T-cell (primary cell): ENCODE data around the gene PRDM16. TPM values are rescaled to one million over a fixed set of nuclear protein-coding genes. Genes with fewer than 3 reads are reported as not detected.
A peak's percentile ranks its signal among the peaks of the same experiment; 100 is the strongest.

ENCODE experiments used
- ATAC-seq, 4 experiments: fragments of 200-7000 bp in 3 of 4; fragments of 150-1000 bp in 1 of 4; cut with Tn5 transposase; replicated peaks in 1 of 4; 1 replicate in 3 of 4; 2 replicates in 1 of 4; pipeline ENCODE4 v1.10.0; 2021; ENCODE audit warnings: moderate library complexity in 3 of 4, mild to moderate bottlenecking in 2 of 4, moderate number of reproducible peaks in 1 of 4
- CTCF ChIA-PET, 2 donors: fragments of 300-600 bp; sonication (Branson Sonifier 250); formaldehyde crosslinking; loops; one replicate each; lab custom pipeline; 2022; ENCODE audit warnings: antibody characterized with exemption in 2 of 2; lab: Charles Lee
- POLR2A ChIA-PET, 2 donors: fragments of 300-600 bp; sonication (Branson Sonifier 250); formaldehyde crosslinking; loops; one replicate each; lab custom pipeline; 2022; ENCODE audit warnings: antibody characterized with exemption in 2 of 2; lab: Charles Lee
- DNase-seq, 35 experiments: peaks; one replicate each; pipeline versions ENCODE4 v3.0.0 to v3.0.0-alpha.2; 2013 to 2023
- H3K27ac ChIP-seq: one replicate; pipeline ENCODE4 v1.5.1; 2013; ENCODE audit warnings: low read length
- H3K27me3 ChIP-seq, 2 experiments: replicated peaks in 1 of 2; 1 replicate in 1 of 2; 2 replicates in 1 of 2; pipeline versions ENCODE4 v1.6.1 to v1.7.0; 2013; ENCODE audit warnings: low read length in 1 of 2, mixed read lengths in 1 of 2; ENCODE audit not compliant: control insufficient read depth in 2 of 2, insufficient read depth in 2 of 2; ENCODE audit errors: extremely low read depth in 1 of 2
- H3K36me3 ChIP-seq, 2 donors: 1 replicate in 1 of 2; 2 replicates in 1 of 2; pipeline versions ENCODE4 v1.6.1 to v1.7.0; 2013; ENCODE audit warnings: low read length in 1 of 2; ENCODE audit not compliant: control insufficient read depth in 2 of 2, insufficient read depth in 1 of 2; ENCODE audit errors: extremely low read depth in 1 of 2
- H3K4me1 ChIP-seq, 2 experiments: 1 replicate in 1 of 2; 2 replicates in 1 of 2; pipeline versions ENCODE4 v1.6.1 to v1.7.0; 2013; ENCODE audit warnings: low read length in 2 of 2, mixed read lengths in 1 of 2; ENCODE audit not compliant: insufficient read depth in 2 of 2, control insufficient read depth in 1 of 2; ENCODE audit errors: extremely low read depth in 1 of 2
- H3K4me3 ChIP-seq, 2 donors: 1 replicate in 1 of 2; 2 replicates in 1 of 2; pipeline versions ENCODE4 v1.5.1 to v1.7.0; 2013; ENCODE audit warnings: mild to moderate bottlenecking in 2 of 2, low read length in 1 of 2, moderate library complexity in 1 of 2; ENCODE audit not compliant: control insufficient read depth in 1 of 2; ENCODE audit errors: extremely low read depth in 1 of 2
- H3K9me3 ChIP-seq: 2 replicates; pipeline ENCODE4 v1.7.0; 2013
- H3K27ac Mint-ChIP-seq, 2 donors: one replicate each; pipeline ENCODE4 v1.8.0; 2020 to 2021; ENCODE audit warnings: mild to moderate bottlenecking in 2 of 2, mixed read lengths in 2 of 2
- H3K27me3 Mint-ChIP-seq, 2 donors: one replicate each; pipeline ENCODE4 v1.8.0; 2021 to 2022; ENCODE audit warnings: mixed read lengths in 2 of 2
- H3K36me3 Mint-ChIP-seq: one replicate; pipeline ENCODE4 v1.8.0; 2021; ENCODE audit warnings: mixed read lengths
- H3K4me1 Mint-ChIP-seq, 3 donors: one replicate each; pipeline ENCODE4 v1.8.0; 2020 to 2022; ENCODE audit warnings: mixed read lengths in 3 of 3, mild to moderate bottlenecking in 1 of 3
- H3K4me3 Mint-ChIP-seq, 3 donors: one replicate each; pipeline ENCODE4 v1.8.0; 2020 to 2022; ENCODE audit warnings: mild to moderate bottlenecking in 3 of 3, mixed read lengths in 3 of 3, moderate library complexity in 3 of 3
- H3K9me3 Mint-ChIP-seq, 3 donors: one replicate each; pipeline ENCODE4 v1.8.0; 2020 to 2022; ENCODE audit warnings: mixed read lengths in 3 of 3
- WGBS: methylation state at CpG from one replicate; pipeline ENCODE4 v1.1.5; 2013; ENCODE audit warnings: missing lambda C conversion rate; ENCODE audit not compliant: insufficient coverage; 5-methylcytosine and 5-hydroxymethylcytosine counted together
- total RNA-seq, 35 experiments: library from RNA in 6 of 35; stranded (reverse) in 6 of 35; fragments of 120-200 nt in 1 of 35; gene quantifications; one replicate each; pipeline versions ENCODE4 v1.2.1 to v1.2.4 and lab custom pipeline; 2013 to 2026

PRDM16 gene
- total RNA-seq (under 1 TPM in 4 of 5 donors, not detected in 1; 0.15 to 0.70 (median 0.24) TPM), total RNA-seq (lab: John Stamatoyannopoulos, UW) (0 to 0.61 (median 0.17) reads per million in 29 experiments)
- 0.09 TPM for total RNA-seq (2013)

GRCh38 chr1:3068564-3069431 lies at the start of gene PRDM16:
Gene PRDM16 (plus strand): TSS chr1:3069203. CDS start chr1:3069260, 57 bp downstream.
- peak in 1 of 35 experiments; percentile 30 for DNase-seq
- Histone ChIP-seq H3K9me3 (no peaks in the 10 kb centered on the region), H3K4me1 (peaks cover 4 to 10% of the 10 kb centered on the region in 2 experiments), H3K27ac (no peak within 1 kb of the TSS), H3K27me3 (peaks cover 0 to 75% of the 10 kb centered on the region in 2 experiments), H3K4me3 (peak within 1 kb of the TSS in 1 of 2 donors; percentile 53), H3K36me3 (no peaks in the 10 kb centered on the region)
- WGBS, result 3% methylated on average over 98 of the region's 106 CpGs
- Mint-ChIP-seq H3K27ac (no peak within 1 kb of the TSS), H3K9me3 (no peaks in the 10 kb centered on the region), H3K36me3 (no peaks in the 10 kb centered on the region), H3K27me3 (peaks cover 3 to 38% of the 10 kb centered on the region in 2 donors), H3K4me1 (peaks cover 0 to 5% (median 4%) of the 10 kb centered on the region in 3 donors), H3K4me3 (peak within 1 kb of the TSS; percentile 75 to 87 (median 77))
- ChIA-PET CTCF (no interaction called here), POLR2A (no interaction called here)
- peak in 1 of 4 experiments; percentile 32 for ATAC-seq

- Mint-ChIP-seq H3K36me3 (no peaks in the 10 kb centered on the region), H3K4me3 (no peak overlapping the region), H3K4me1 (no peaks in the 10 kb centered on the region), H3K27ac (no peak overlapping the region), H3K27me3 (peaks cover 0 to 7% of the 10 kb centered on the region in 2 donors), H3K9me3 (no peaks in the 10 kb centered on the region)
- ATAC-seq, result no peak
- H3K27ac ChIP-seq, result no peak overlapping the region
- WGBS, result 91% methylated on average over 22 of the region's 24 CpGs
- no peaks in the 10 kb centered on the region for H3K4me1 ChIP-seq
- ChIA-PET POLR2A (no interaction called here), CTCF (no interaction called here)
- H3K4me3 ChIP-seq, result no peak overlapping the region
- peaks cover 0 to 24% of the 10 kb centered on the region in 2 experiments for H3K27me3 ChIP-seq
- no peaks in the 10 kb centered on the region for H3K36me3 ChIP-seq
- H3K9me3 ChIP-seq, result no peaks in the 10 kb centered on the region
- peak in 1 of 35 experiments; percentile 3 for DNase-seq
These were observed 49.4 kb upstream of the PRDM16 start for GRCh38 chr1:3019516-3020051.

- DNase-seq, result no peak
- H3K9me3 Mint-ChIP-seq, result no peaks in the 10 kb centered on the region
- Histone ChIP-seq H3K4me1 (no peaks in the 10 kb centered on the region), H3K9me3 (no peaks in the 10 kb centered on the region), H3K4me3 (no peak overlapping the region), H3K27ac (no peak overlapping the region), H3K36me3 (no peaks in the 10 kb centered on the region), H3K27me3 (peaks cover 0 to 18% of the 10 kb centered on the region in 2 experiments)
- H3K4me3 Mint-ChIP-seq, result no peak overlapping the region
- peaks cover 0 to 4% of the 10 kb centered on the region in 2 donors for H3K27me3 Mint-ChIP-seq
- H3K4me1 Mint-ChIP-seq, result no peaks in the 10 kb centered on the region
- WGBS, result 96% methylated on average over 5 of the region's 12 CpGs
- ATAC-seq, result no peak
- ChIA-PET CTCF (no interaction called here), POLR2A (interaction anchor here in 1 of 2 donors (0.7 kb wide), 1 partner anchor 9 kb away, joined by 4 read pairs; no protein-coding TSS in a partner anchor)
- no peak overlapping the region for H3K27ac Mint-ChIP-seq
- no peaks in the 10 kb centered on the region for H3K36me3 Mint-ChIP-seq
These were observed 48.6 kb upstream of the PRDM16 start for GRCh38 chr1:3020263-3020909.

- no peak within 1 kb of the TSS for H3K27ac Mint-ChIP-seq
- no peak for DNase-seq
- peaks cover 0 to 3% of the 10 kb centered on the region in 2 donors for H3K27me3 Mint-ChIP-seq
- no peaks in the 10 kb centered on the region for H3K9me3 Mint-ChIP-seq
- H3K4me1 Mint-ChIP-seq, result no peaks in the 10 kb centered on the region
- ATAC-seq, result no peak
- H3K36me3 Mint-ChIP-seq, result no peaks in the 10 kb centered on the region
- 40% methylated on average over 2 of the region's 8 CpGs for WGBS
- no peak within 1 kb of the TSS for H3K4me3 Mint-ChIP-seq
- Histone ChIP-seq H3K27me3 (peaks cover 0 to 10% of the 10 kb centered on the region in 2 experiments), H3K9me3 (no peaks in the 10 kb centered on the region), H3K27ac (no peak within 1 kb of the TSS), H3K36me3 (no peaks in the 10 kb centered on the region), H3K4me3 (no peak within 1 kb of the TSS), H3K4me1 (no peaks in the 10 kb centered on the region)
- CTCF ChIA-PET, result no interaction called here
- POLR2A ChIA-PET, result no interaction called here
These were observed 47.8 kb upstream of the PRDM16 start, which contains the start of gene ACTRT2 for GRCh38 chr1:3021233-3021671. Gene ACTRT2 (plus strand): TSS chr1:3021467. CDS start chr1:3021687, 220 bp downstream.

GRCh38 chr1:3021801-3022401 lies 47.1 kb upstream of the PRDM16 start:
- H3K27me3 ChIP-seq, result peaks cover 0 to 14% of the 10 kb centered on the region in 2 experiments
- H3K36me3 ChIP-seq, result no peaks in the 10 kb centered on the region
- H3K9me3 Mint-ChIP-seq, result no peaks in the 10 kb centered on the region
- no peaks in the 10 kb centered on the region for H3K9me3 ChIP-seq
- DNase-seq (no peak), ATAC-seq (no peak)
- WGBS, result 88% methylated on average over 28 of the region's 28 CpGs
- no peaks in the 10 kb centered on the region for H3K36me3 Mint-ChIP-seq
- POLR2A ChIA-PET, result no interaction called here
- H3K27ac Mint-ChIP-seq, result no peak overlapping the region
- H3K4me3 Mint-ChIP-seq, result no peak overlapping the region
- H3K4me1 Mint-ChIP-seq, result no peaks in the 10 kb centered on the region
- CTCF ChIA-PET, result no interaction called here
- peaks cover 0 to 3% of the 10 kb centered on the region in 2 donors for H3K27me3 Mint-ChIP-seq
- H3K4me1 ChIP-seq, result no peaks in the 10 kb centered on the region
- H3K27ac ChIP-seq, result no peak overlapping the region
- H3K4me3 ChIP-seq, result no peak overlapping the region

- Mint-ChIP-seq H3K4me3 (no peak overlapping the region), H3K27ac (no peak overlapping the region), H3K4me1 (no peaks in the 10 kb centered on the region), H3K36me3 (no peaks in the 10 kb centered on the region), H3K27me3 (peaks cover 0 to 3% of the 10 kb centered on the region in 2 donors), H3K9me3 (no peaks in the 10 kb centered on the region)
- H3K36me3 ChIP-seq, result no peaks in the 10 kb centered on the region
- H3K27me3 ChIP-seq, result peaks cover 0 to 15% of the 10 kb centered on the region in 2 experiments
- CTCF ChIA-PET, result no interaction called here
- H3K4me1 ChIP-seq, result no peaks in the 10 kb centered on the region
- no peaks in the 10 kb centered on the region for H3K9me3 ChIP-seq
- WGBS, result 88% methylated on average over 13 of the region's 18 CpGs
- ATAC-seq, result no peak
- no peak overlapping the region for H3K27ac ChIP-seq
- POLR2A ChIA-PET, result no interaction called here
- H3K4me3 ChIP-seq, result no peak overlapping the region
- no peak for DNase-seq
These were observed 46.5 kb upstream of the PRDM16 start for GRCh38 chr1:3022511-3022973.
